Endothelial cell of umbilical vein (primary cell): Measurements from ENCODE around the gene PKD1L1.

ENCODE experiments used
- EZH2 ChIP-seq: IDR thresholded peaks from 2 replicates; pipeline ENCODE4 v1.6.1; 2012; ENCODE audit warnings: borderline replicate concordance, low read depth, mild to moderate bottlenecking, moderate library complexity, low read length, inconsistent platforms; ENCODE audit not compliant: severe bottlenecking
- POLR2A ChIP-seq: IDR thresholded peaks from 2 replicates; pipeline ENCODE4 v1.6.1; 2012; ENCODE audit warnings: low read depth, mild to moderate bottlenecking, control low read depth, low read length
- POLR2AphosphoS5 ChIP-seq: IDR thresholded peaks from 2 replicates; pipeline ENCODE4 v1.6.1; 2012; ENCODE audit warnings: low read depth, mild to moderate bottlenecking, control low read depth, low read length, moderate library complexity; ENCODE audit not compliant: insufficient read depth
- TF ChIP-seq, protein P1 (sequence below), 2 donors: IDR thresholded peaks; 1 replicate in 1 of 2; 2 replicates in 1 of 2; pipeline ENCODE4 v1.5.1; 2011; ENCODE audit warnings: low read length in 2 of 2, mild to moderate bottlenecking in 2 of 2, moderate library complexity in 2 of 2, control low read depth in 1 of 2, inconsistent platforms in 1 of 2, low read depth in 1 of 2; ENCODE audit not compliant: insufficient read depth in 1 of 2; ENCODE audit errors: extremely low read depth in 1 of 2

GRCh38 chr7:47816647-47817046, 131.6 kb downstream of the PKD1L1 start:
- TF ChIP-seq, protein P1, sequence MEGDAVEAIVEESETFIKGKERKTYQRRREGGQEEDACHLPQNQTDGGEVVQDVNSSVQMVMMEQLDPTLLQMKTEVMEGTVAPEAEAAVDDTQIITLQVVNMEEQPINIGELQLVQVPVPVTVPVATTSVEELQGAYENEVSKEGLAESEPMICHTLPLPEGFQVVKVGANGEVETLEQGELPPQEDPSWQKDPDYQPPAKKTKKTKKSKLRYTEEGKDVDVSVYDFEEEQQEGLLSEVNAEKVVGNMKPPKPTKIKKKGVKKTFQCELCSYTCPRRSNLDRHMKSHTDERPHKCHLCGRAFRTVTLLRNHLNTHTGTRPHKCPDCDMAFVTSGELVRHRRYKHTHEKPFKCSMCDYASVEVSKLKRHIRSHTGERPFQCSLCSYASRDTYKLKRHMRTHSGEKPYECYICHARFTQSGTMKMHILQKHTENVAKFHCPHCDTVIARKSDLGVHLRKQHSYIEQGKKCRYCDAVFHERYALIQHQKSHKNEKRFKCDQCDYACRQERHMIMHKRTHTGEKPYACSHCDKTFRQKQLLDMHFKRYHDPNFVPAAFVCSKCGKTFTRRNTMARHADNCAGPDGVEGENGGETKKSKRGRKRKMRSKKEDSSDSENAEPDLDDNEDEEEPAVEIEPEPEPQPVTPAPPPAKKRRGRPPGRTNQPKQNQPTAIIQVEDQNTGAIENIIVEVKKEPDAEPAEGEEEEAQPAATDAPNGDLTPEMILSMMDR (IDR thresholded peaks at IDR 0.05; ENCODE audit: extremely low read depth in 1 of 2, insufficient read depth in 1 of 2, low read depth in 1 of 2, low read length in 2 of 2): no peak
- TF ChIP-seq POLR2AphosphoS5: no peak
- no peak for TF ChIP-seq EZH2
- no peak for TF ChIP-seq POLR2A
